Activated naive CD4-positive, alpha-beta T cell (primary cell): ENCODE measurements around the gene MAPRE3.
"Not testable (repeated sequence)": the region's sequence is repeated elsewhere in the genome, so short reads cannot be mapped to it uniquely, and the experiment has no call there.

ENCODE experiments used
- DNase-seq, 4 experiments: peaks; one replicate each; lab custom pipeline; 2025; lab: John Stamatoyannopoulos, UW

Gene MAPRE3

DNA sequence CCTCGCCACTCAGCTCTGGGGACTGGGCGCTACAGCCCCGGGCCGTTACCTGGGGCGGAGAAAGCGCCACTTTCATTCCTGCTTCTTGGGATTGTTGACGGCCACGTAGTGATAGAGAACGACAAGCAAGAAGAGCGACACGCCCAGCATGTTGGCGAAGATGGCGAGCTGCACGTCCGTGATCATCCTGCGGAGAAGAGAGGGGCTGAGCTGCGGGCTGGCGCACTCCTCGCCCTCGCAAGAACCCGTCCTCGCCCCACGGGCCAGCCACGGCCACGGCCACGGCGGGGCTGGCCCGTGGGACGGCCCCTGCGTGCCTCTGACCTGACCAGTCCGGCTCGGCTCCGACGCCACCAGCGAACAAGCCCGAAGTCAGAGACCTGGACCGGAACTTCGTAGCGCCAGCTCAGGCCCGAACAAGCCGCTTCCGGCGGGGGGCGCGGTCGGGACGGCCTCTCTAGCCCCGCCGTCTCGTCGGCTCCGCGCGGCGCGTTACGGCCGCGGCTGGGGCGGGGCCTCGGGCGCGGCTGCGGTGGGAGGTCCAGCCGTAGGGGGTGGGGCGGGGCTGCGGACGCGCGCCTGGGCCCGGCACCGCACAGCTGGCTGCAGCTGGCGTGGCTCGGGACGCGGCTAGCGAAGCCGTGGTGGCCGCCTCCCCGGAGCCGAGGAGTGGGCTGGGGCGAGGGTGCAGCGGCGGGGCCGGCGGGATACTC is 101.0 kb downstream of the MAPRE3 start, which contains the start of gene OST4:
TSS of gene OST4 (minus strand) at position 378 of the 713 bp plus-strand sequence.
- peak; percentile 50 to 88 (median 74) for DNase-seq

DNA sequence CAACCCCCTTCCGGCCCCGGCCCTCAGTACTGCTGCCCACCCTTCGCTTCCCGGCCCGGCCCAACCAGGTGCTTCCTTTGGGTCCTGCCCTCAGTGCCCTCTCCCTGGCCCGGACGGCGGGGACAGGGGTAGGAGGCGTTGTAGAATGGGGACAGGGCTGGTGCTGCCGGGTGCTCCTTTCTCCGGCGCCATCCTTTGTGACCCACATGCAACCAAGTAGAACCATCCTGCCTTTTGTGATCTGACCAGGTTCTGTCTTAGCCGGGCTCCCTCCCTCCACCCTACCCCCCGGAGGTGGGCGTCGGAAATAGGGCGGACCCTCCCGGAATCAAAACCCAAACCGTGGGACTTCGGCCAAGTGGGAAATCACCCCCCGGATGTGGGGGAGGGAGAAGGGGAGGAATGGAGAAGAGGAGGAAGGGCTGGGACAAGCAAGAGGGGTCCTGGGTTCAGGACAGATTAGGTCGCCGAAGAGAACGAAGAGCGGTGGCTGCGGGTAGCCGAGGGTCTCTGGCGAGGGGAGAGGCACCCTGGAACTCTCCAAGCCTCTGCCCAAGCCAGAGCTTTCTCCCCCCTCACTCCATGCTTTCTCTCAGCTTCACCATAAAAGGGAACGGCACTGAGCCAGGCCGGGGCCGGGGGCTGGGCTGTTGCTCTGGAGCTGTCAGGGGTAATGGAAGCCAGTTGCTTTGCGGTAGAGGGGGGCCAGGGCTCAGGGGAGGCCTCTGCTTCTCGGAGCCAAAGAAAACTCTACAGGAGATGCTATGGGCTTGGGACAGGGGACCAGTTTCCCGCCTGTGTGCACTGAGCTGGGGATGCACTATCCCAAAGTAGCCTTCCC is 101.8 kb downstream of the MAPRE3 start:
- DNase-seq: peak in 1 of 4 experiments; percentile 31

DNA sequence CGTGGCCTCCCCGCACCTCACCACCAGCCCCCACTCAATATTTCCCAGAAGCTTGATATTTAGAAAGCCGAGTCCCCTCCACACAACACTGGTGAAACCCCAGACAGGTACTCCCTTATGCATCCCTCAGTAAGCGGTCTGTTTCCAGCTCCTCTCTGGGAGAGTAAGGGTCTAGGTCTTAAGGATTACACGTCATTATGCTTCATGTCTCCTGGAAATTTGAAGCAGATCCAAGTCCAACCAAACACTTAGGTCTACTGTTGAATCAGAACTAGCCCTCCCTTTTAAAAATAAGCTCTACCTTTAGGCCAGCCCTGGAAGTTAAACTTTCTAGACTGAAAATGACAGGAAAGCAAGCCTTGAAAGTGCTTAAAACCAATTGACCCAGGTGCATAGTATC is 102.5 kb downstream of the MAPRE3 start:
- no peak for DNase-seq

DNA sequence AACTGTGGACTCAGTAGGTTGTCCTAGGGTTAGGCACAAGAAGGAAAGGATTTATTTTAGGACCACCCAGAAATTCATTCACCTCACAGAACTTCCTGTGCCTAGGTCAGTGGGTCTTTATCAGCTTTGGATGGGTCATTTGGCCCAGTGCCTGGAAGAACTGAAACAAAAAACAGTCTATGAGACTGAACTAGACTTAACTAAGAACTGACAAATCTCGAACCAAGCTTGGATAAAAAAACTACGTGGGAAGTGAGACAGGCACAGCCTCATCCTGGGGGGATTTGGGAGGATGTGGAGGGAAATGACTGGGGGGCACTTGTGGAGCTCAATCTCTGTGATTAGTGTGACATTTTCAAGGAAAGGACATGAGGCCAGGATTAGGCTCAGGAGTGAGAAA is 103.3 kb downstream of the MAPRE3 start:
- DNase-seq: no peak

DNA sequence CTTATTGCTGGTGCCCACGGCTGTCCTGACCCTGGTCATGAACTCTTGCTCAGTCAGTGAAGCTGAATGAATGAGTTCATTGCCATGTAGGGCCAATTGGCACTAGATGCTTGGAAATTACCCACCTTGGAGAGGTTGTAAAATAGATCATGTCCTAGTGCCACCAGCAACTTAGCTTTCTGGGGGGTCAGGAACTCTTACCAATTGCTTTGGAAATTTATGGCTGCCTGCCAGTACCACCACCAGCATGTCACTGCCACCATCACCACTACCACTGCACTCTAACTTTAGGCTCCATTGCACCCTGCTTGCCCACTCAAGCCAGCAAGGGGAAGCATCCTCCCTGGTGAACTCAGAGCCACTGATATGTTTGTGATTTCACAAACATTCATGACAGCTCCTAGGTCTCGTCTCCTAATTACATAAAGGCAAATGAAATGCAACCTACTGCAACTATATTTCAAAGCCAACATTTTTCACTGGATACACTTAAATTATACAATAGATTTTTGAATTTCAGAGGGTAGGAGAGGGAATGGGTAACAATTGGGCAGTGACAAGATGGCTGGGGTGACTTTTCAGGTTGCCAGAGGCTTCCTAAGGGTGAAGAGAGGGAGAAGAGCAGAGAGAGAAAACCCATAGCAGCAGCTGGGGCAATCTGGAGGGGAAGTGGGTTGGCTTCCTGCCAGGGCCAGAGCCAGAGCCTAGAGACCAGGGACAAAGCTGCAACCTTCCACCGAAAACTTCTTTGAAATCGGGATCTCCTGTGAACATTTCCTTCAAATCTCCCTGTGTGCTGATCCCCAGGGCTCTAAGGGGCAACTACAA is 104.5 kb downstream of the MAPRE3 start:
- DNase-seq: peak in 2 of 4 experiments; percentile 19 to 56

DNA sequence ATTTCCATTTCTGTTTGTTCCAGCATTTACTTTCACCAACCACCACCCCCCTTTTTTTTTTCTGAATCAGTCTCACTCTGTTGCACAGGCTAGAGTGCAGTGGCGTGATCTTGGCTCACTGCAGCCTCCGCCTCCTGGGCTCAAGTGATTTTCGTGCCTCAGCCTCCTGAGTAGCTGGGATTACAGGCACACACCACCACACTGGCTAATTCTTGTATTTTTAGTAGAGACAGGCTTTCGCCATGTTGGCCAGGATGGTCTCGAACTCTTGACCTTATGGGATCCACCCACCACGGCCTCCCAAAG is 105.1 kb downstream of the MAPRE3 start:
- DNase-seq: not testable (repeated sequence)

DNA sequence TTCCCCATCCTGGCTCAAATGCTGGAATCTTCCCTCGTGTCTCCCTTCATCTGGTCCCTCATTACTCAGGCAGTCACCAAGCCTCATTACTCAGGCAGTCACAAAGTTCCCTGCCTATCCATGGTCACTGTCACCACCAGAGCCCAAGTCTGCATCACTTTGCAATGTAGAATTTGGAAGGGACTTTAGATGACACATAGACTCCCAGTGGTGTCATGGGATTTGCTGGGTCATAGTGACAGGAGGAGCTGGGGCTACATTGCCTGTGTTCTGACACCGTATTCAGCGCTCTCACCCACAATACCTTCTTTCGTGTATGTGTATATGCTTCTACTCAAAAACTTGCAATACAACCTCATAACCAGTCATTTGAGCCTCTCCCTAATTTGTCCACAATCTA is 105.9 kb downstream of the MAPRE3 start:
- DNase-seq: no peak
